HFFc6 (cell line): Measurements from ENCODE around the gene PIAS1. TPM values are rescaled to one million over a fixed set of nuclear protein-coding genes. Genes with fewer than 3 reads are reported as not detected.

Experiments used
- DNase-seq: peaks from one replicate; pipeline ENCODE4 v3.0.0-alpha.2; 2018
- H3K27ac Mint-ChIP-seq: 2 replicates; pipeline ENCODE4 v1.8.0; 2020; ENCODE audit warnings: mild to moderate bottlenecking, mixed read lengths
- H3K27me3 Mint-ChIP-seq: 2 replicates; pipeline ENCODE4 v1.8.0; 2021; ENCODE audit warnings: mild to moderate bottlenecking, moderate library complexity, mixed read lengths; ENCODE audit not compliant: insufficient read depth
- H3K36me3 Mint-ChIP-seq: 2 replicates; pipeline ENCODE4 v1.8.0; 2021; ENCODE audit warnings: low read depth, mixed read lengths
- H3K4me1 Mint-ChIP-seq: 2 replicates; pipeline ENCODE4 v1.8.0; 2020; ENCODE audit warnings: low read depth, mixed read lengths
- H3K4me3 Mint-ChIP-seq: 2 replicates; pipeline ENCODE4 v1.8.0; 2020; ENCODE audit warnings: mild to moderate bottlenecking, moderate library complexity, mixed read lengths
- H3K9me3 Mint-ChIP-seq: 2 replicates; pipeline ENCODE4 v1.8.0; 2020; ENCODE audit warnings: mild to moderate bottlenecking, mixed read lengths
- CTCF ChIP-seq: fragments of 200-600 bp; sonication (generic); IDR thresholded peaks from 2 replicates; pipeline ENCODE4 v1.5.0; 2021; ENCODE audit warnings: antibody characterized with exemption, mild to moderate bottlenecking
- total RNA-seq, 6 experiments: library from RNA; stranded (reverse); fragmentation: NEBNext Ultra II Directional; extraction: Animal tissue kit (Norgen Biotek cat#: 25700); gene quantifications; 2 replicates in 1 of 6; 3 replicates in 5 of 6; pipeline ENCODE4 v1.2.3, GENCODE V29; 2021

The PIAS1 gene
- total RNA-seq, 6 experiments from 2014 or later, result 23.7 to 31.8 (median 27.6) TPM

GRCh38 chr15:68114356-68114755, 60.2 kb downstream of the PIAS1 start:
- peak overlapping the region; percentile 84 for H3K27ac Mint-ChIP-seq
- no peaks in the 10 kb centered on the region for H3K9me3 Mint-ChIP-seq
- peak overlapping the region; percentile 87 for H3K4me3 Mint-ChIP-seq
- TF ChIP-seq CTCF, result no peak
- no peaks in the 10 kb centered on the region for H3K27me3 Mint-ChIP-seq
- peaks cover 5% of the 10 kb centered on the region; the same call in 1 of the 2 replicates for H3K36me3 Mint-ChIP-seq
- DNase-seq, result peak; percentile 9
- peaks cover 42% of the 10 kb centered on the region for H3K4me1 Mint-ChIP-seq

- peak overlapping the region; percentile 84 for H3K27ac Mint-ChIP-seq
- peaks cover 5% of the 10 kb centered on the region; the same call in 1 of the 2 replicates for H3K36me3 Mint-ChIP-seq
- no peaks in the 10 kb centered on the region for H3K9me3 Mint-ChIP-seq
- DNase-seq, result no peak
- no peak for TF ChIP-seq CTCF
- H3K4me3 Mint-ChIP-seq, result peak overlapping the region; percentile 87
- peaks cover 42% of the 10 kb centered on the region for H3K4me1 Mint-ChIP-seq
- H3K27me3 Mint-ChIP-seq, result no peaks in the 10 kb centered on the region
Measured at GRCh38 chr15:68114840-68115239, 60.7 kb downstream of the PIAS1 start.

- no peak for TF ChIP-seq CTCF
- Mint-ChIP-seq H3K4me1 (peaks cover 7% of the 10 kb centered on the region; the same call in 1 of the 2 replicates), H3K27ac (no peak overlapping the region), H3K36me3 (peaks cover 4% of the 10 kb centered on the region), H3K27me3 (no peaks in the 10 kb centered on the region), H3K4me3 (no peak overlapping the region), H3K9me3 (no peaks in the 10 kb centered on the region)
- no peak for DNase-seq
Measured at GRCh38 chr15:68124700-68125099, 70.6 kb downstream of the PIAS1 start.

- no peaks in the 10 kb centered on the region; the same call in 1 of the 2 replicates for H3K36me3 Mint-ChIP-seq
- H3K4me3 Mint-ChIP-seq, result no peak overlapping the region
- DNase-seq, result no peak
- no peaks in the 10 kb centered on the region for H3K9me3 Mint-ChIP-seq
- TF ChIP-seq CTCF, result no peak
- no peaks in the 10 kb centered on the region for H3K27me3 Mint-ChIP-seq
- H3K27ac Mint-ChIP-seq, result peak overlapping the region; percentile 5; the same call in 1 of the 2 replicates
- H3K4me1 Mint-ChIP-seq, result peaks cover 10% of the 10 kb centered on the region
Measured at GRCh38 chr15:68126396-68126795, 72.3 kb downstream of the PIAS1 start.

GRCh38 chr15:68129072-68129471, 75.0 kb downstream of the PIAS1 start:
- no peaks in the 10 kb centered on the region; the same call in 1 of the 2 replicates for H3K36me3 Mint-ChIP-seq
- DNase-seq, result no peak
- H3K27me3 Mint-ChIP-seq, result no peaks in the 10 kb centered on the region
- H3K4me1 Mint-ChIP-seq, result peaks cover 14% of the 10 kb centered on the region
- no peak for TF ChIP-seq CTCF
- no peak overlapping the region for H3K27ac Mint-ChIP-seq
- no peak overlapping the region for H3K4me3 Mint-ChIP-seq
- no peaks in the 10 kb centered on the region for H3K9me3 Mint-ChIP-seq

GRCh38 chr15:68130851-68131250, 76.7 kb downstream of the PIAS1 start:
- Mint-ChIP-seq H3K27ac (no peak overlapping the region), H3K4me1 (peaks cover 13% of the 10 kb centered on the region), H3K36me3 (no peaks in the 10 kb centered on the region; the same call in 1 of the 2 replicates), H3K4me3 (no peak overlapping the region), H3K9me3 (no peaks in the 10 kb centered on the region), H3K27me3 (no peaks in the 10 kb centered on the region)
- TF ChIP-seq CTCF, result no peak
- no peak for DNase-seq
